GM19240 (cell line): Measurements from ENCODE around the gene PELO.
"Not testable (repeated sequence)": the region's sequence is repeated elsewhere in the genome, so short reads cannot be mapped to it uniquely, and the experiment has no call there.

Experiments
- DNase-seq: peaks from one replicate; pipeline ENCODE4 v3.0.0; 2011; ENCODE audit warnings: low spot score; ENCODE audit not compliant: insufficient read length

PELO gene, protein sequence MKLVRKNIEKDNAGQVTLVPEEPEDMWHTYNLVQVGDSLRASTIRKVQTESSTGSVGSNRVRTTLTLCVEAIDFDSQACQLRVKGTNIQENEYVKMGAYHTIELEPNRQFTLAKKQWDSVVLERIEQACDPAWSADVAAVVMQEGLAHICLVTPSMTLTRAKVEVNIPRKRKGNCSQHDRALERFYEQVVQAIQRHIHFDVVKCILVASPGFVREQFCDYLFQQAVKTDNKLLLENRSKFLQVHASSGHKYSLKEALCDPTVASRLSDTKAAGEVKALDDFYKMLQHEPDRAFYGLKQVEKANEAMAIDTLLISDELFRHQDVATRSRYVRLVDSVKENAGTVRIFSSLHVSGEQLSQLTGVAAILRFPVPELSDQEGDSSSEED

GRCh38 chr5:52787600-52788504 lies at the start of gene PELO, which contains the start of gene ITGA1:
TSS of gene PELO (plus strand) at chr5:52787916. CDS start at chr5:52800395, 12,479 bp downstream.
TSS of gene ITGA1 (plus strand) at chr5:52787916. CDS start at chr5:52788354, 438 bp downstream.
- no peak for DNase-seq

DNA sequence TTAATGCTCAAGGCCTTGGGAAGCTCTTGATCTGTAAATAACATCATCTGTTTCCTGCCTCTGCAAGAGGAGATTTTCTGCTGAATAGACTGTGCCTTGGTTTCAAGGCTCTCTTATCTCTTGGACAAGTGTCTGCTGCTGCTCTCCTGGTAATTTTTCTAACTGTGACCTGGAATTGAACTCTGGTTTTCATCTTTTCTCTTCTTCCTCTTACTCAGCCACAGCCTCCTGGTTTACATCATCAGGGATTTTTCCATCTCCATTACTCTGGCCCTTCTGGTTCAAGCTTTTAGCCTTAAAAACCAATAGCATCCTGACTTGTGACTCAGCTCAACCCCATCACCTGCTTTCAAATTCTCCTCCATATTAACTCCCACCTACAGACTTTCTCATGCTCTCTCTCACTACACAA lies 49.6 kb upstream of the PELO start:
- DNase-seq = no peak

GRCh38 chr5:52740007-52740406 lies 47.7 kb upstream of the PELO start:
- DNase-seq = no peak

DNA sequence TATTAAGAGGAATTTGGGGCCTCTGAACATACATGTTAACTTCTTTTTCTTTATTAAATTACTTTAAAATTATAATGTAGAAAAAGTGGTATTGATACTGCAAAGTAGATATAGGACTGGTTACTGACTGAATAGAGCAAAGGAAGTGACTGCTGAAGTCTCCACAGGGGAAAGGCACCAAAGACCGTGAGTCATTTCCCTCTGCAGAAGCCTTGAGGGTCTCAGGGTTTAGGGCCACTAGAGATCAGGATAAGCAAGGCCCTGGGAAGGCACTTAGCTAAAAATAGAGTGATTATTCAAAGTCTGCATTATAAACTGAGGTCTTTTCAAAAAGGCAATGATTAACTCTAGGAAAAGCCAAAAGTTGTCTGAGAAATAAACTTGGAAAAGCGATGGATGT lies 44.7 kb upstream of the PELO start:
- no peak for DNase-seq

GRCh38 chr5:52743529-52743928 lies 44.2 kb upstream of the PELO start:
- no peak for DNase-seq

- no peak for DNase-seq
Observed at GRCh38 chr5:52743970-52744369, 43.7 kb upstream of the PELO start.

GRCh38 chr5:52744867-52745458 lies 42.8 kb upstream of the PELO start:
- DNase-seq = not testable (repeated sequence)

GRCh38 chr5:52746539-52746938 lies 41.2 kb upstream of the PELO start:
- no peak for DNase-seq

- DNase-seq = no peak
Observed at GRCh38 chr5:52748590-52748989, 39.1 kb upstream of the PELO start.

DNA sequence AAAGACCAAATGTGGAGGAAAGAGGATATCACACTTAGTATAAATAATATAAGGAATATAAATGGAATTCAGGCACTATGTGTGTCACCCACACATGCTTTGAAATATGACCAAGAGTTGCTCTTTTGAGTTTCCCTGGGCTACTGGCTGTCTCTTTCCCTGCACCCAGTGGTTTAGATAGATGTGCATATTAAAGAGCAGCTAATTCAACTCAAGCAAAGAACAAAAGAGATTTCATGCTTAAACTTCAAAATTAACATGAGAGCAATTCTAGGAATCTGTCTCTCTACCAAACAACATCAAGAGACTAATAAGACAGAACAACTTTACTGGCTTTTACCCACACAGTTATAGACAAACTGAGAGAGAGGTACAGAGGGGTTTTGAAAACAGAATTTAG lies 38.0 kb upstream of the PELO start:
- DNase-seq = no peak

DNA sequence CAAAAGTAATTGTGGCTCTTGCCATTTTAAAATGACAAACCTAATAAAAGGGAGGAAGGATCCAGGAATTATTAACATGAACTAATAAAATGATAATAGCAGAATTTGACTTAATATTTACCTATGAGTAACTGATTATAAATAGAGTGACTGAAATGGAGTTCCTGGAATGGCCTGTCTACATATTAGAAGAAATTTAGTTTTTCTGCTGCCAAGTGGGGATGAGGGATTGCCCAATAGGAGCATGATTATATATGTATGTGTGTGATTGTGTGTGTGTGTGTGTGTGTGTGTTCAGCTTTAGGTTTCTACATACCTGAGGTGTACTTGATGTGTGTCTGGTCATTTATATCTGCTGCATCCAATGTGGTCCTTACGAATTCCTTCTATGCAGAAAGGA lies 36.6 kb upstream of the PELO start:
- DNase-seq = no peak

DNA sequence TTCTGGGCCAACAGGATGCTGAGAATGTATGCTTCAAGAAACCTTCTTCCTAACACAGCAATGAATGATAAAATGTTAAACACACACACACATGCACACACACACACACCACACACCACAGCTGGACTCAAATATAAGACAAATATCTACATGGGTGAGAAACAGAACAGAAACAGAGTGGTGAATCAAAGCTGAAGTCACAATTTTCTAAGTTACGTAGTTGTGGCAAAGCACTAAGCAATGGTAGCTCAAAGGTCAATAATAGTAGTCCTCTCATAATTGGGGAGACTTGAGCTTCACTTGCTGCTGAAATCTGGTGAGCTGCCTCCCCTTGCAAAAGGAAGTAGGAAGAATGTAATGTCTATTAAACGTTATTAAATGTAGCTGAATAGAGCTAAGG lies 33.7 kb upstream of the PELO start:
- no peak for DNase-seq

DNA sequence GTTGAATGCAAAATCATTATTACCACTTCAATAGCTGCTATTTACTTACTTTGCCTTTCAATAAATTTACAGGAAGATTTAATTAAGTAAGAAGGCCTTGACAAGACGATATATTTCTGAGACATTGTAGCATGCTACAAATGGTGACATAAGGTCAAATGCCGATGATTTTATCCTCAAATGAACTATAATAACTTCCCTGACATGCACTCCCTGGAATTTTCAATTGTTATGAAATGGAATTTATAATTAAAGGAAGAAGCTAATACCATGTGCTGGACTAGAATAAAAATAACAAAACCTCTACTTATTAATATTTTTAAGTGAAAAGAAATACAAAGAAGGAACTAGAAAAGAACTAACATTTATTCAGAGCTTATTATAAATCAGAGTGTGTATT lies 30.2 kb upstream of the PELO start:
- DNase-seq = no peak

DNA sequence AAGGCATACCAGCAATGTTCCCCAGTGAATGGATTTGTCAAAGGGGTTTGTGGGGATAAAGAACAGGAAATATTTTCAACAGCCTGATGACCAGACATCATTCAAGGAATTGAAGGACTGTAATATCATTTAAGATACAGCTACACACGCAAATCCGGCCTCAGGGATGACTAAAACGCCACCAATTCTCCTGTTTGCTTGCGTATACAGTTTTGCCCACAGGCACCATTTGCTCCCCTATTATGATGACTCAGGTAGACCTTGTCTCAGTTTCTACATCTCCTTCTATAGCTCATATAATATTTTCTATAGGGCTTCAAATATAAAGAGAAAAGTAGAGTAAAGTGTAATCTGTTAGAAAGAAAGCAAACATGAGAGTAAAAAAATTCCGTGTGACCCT lies 29.7 kb upstream of the PELO start:
- DNase-seq = no peak

DNA sequence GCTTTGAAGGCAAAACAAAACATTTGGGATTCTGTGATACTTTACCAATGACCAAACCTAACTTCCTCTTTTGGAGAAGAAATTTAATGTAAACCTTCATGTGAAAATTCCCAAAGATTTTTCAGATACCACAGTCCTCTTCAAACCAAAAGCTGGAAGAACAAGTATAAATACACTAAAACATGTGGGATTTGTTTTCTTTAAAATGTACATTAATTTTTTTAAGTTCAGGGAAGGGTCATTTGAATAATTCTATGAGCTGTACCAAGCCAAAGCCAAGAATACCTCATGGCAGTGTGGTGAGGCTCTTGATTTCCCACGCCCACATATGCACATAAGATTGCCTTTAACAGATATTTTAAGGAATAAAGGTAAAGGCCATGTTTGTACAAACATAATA lies 28.4 kb upstream of the PELO start:
- DNase-seq = no peak

DNA sequence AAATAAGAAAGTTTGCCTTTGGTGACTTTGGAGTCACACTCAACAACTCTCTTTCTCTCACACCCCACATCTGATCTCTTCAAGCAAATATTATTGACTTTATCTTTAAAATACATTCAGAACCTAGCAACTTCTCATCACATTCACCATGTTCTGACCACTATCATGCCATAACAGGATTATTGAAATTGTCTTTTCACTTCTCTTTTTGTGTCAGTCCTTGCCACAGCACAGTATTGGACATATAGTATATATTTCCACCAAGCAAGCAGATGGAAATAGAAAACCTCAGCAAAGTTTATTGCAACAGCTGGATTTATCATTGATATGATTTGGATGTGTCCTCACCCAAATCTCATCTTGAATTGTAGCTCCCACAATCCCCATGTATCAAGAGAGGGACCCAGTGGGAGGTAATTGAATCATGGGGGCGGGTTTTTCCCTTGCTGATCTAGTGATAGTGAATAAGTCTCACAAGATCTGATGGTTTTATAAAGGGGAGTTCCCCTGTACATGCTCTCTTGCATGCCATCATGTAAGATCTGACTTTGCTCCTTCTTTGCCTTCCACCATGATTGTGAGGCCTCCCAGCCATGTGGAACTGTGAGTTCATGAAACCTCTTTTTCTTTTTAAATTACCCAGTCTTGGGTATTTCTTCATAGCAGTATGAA lies 26.9 kb upstream of the PELO start:
- no peak for DNase-seq

GRCh38 chr5:52767217-52767743 lies 20.4 kb upstream of the PELO start:
- no peak for DNase-seq

DNA sequence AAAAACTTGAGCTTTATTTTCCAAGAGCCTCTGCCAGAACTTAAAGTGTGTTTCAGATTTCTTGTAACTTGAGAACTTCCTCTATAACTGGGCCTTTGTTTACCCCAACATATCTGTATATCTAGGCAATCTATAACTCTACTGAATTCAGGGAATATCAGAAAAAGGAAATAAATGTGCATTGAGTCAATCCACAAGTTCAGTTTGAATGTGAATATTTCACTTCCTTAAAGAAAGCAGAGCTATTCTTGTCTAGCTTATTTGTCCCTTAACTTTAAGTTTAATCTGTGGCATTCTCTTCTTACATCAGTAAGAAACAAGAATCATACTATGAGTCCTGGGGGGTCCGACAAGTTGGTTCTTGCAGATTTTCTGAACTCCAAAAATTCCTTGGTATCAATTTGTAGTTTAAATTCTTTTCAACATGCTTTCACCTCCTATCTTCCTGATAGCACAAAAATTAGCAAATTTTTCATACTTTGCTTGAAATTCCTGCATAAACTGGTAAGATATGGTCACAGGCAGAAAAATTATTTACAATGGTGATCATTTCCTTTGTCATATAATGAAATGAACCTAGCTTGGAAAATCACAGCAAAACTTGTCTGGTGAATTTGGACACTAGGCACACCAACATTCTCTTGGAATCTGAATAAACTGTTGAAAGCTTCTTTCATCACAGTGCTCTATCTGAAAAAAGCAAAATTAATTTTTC lies 19.8 kb upstream of the PELO start:
- DNase-seq = no peak

DNA sequence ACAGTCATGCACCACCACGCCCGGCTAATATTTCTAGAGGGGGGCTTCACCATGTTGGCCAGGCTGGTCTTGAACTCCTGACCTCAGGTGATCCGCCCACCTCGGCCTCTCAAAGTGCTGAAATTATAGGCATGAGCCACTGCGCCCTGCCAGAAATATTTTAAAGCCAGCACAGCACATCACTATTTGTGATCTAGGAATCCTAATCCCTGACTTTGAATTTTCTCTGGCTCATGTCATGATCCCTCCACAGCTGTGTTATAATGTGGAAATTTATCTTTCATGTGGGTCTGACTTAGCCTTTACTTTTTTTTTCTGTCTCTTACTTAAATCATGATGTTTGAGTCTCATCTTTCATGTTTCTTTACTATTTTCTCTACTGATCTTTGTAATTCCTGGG lies 18.7 kb upstream of the PELO start:
- no peak for DNase-seq

DNA sequence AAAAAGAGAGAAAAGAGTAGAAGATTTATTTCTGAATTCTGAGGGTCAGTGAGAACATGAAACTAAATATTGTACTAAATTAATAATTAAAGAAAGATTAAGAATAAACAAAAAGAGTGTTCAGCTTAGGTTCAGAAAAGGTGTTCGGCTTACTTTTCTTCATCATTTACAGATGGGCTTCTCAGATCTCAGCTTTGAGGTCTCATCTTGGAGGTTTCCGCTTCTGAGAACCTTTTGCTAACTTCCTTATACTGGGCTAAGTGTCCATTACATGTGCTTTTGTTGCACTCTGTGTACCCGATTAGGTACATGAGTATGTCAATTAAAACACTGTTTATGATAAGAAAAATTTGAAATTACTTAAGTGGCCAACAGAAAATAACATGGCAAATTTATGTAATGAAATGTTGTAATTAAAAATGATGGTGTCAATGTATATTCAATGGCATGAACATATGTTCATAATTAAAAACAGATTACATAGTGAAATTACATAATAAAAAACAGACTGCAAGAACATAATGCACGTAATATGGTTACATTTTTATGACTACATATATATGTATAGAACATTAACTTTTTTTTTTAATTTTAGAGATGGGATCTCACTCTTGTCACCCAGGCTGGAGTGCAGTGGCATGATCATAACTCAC lies 17.3 kb upstream of the PELO start:
- no peak for DNase-seq
